T-helper 17 cell (primary cell): Measurements from ENCODE around the gene STAB2. TPM values are rescaled to one million over a fixed set of nuclear protein-coding genes. Genes with fewer than 3 reads are reported as not detected.

ENCODE experiments used
- ATAC-seq: fragments of 150-1000 bp; cut with Tn5 transposase; 2 replicates; pipeline ENCODE4 v1.10.0; 2021; ENCODE audit warnings: mild to moderate bottlenecking, moderate library complexity
- DNase-seq, 3 donors: peaks; one replicate each; pipeline versions ENCODE4 v3.0.0 to v3.0.0-alpha.2; 2020 to 2021
- H3K9me3 ChIP-seq: one replicate; pipeline ENCODE4 v1.7.0; 2013; ENCODE audit warnings: low read length, mild to moderate bottlenecking; ENCODE audit not compliant: control insufficient read depth, poor library complexity, severe bottlenecking
- H3K27ac Mint-ChIP-seq: one replicate; pipeline ENCODE4 v1.8.0; 2022; ENCODE audit warnings: mild to moderate bottlenecking, moderate library complexity, mixed read lengths
- H3K27me3 Mint-ChIP-seq: one replicate; pipeline ENCODE4 v1.8.0; 2022; ENCODE audit warnings: mixed read lengths
- H3K36me3 Mint-ChIP-seq: one replicate; pipeline ENCODE4 v1.8.0; 2022; ENCODE audit warnings: low read depth, mixed read lengths
- H3K4me1 Mint-ChIP-seq: one replicate; pipeline ENCODE4 v1.8.0; 2022; ENCODE audit warnings: mild to moderate bottlenecking, mixed read lengths
- H3K4me3 Mint-ChIP-seq: one replicate; pipeline ENCODE4 v1.8.0; 2022; ENCODE audit warnings: mild to moderate bottlenecking, moderate library complexity, mixed read lengths
- total RNA-seq, 4 donors: library from RNA in 2 of 4; stranded (reverse) in 2 of 4; gene quantifications; one replicate each; pipeline ENCODE4 v1.2.3 and lab custom pipeline; 2022 to 2026

The STAB2 gene
- total RNA-seq, 2 donors from 2014 or later = not detected

DNA sequence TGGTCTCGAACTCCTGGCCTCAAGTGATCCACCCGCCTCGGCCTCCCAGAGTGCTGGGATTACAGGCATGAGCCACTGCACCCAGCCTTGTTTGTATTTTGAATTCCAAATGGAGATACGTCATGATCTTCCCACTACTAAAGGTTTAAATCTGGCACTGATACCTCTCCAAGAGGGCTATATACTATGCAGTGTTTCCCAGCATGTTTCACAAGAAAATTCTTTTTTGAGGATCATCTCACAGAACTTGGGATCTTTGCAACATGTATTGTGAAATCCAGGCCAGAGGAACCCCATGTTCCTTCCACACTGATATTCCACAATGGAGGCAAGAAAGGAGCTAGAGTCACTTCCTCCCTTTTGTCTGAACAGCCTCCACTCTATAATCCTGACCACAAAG lies 141.2 kb downstream of the STAB2 start:
- Mint-ChIP-seq H3K36me3 (no peaks in the 10 kb centered on the region), H3K27ac (no peak overlapping the region), H3K27me3 (no peaks in the 10 kb centered on the region), H3K4me1 (no peaks in the 10 kb centered on the region), H3K4me3 (no peak overlapping the region)
- ATAC-seq (no peak), DNase-seq (no peak)
- H3K9me3 ChIP-seq = no peaks in the 10 kb centered on the region

DNA sequence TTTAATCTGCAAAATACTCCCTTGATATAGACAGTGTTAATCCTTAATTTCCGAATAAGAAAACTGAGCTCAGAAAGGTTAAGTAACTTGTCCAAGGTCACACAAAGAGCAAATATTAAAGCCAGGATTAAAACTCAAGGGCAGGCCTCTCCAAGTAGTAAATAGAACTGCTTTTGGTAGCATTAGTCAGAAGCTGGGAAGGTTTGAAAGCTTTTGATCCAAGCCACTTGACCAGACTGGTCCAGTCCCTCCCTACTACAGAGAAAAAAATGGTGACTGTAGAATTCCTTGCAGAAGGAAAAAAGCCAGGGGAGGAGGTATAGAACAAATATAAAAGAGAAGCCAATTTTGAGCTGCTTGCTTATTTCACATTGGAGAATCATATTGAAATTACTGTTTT lies 142.4 kb downstream of the STAB2 start:
- DNase-seq = no peak
- no peak overlapping the region for H3K27ac Mint-ChIP-seq
- H3K36me3 Mint-ChIP-seq = no peaks in the 10 kb centered on the region
- H3K4me1 Mint-ChIP-seq = no peaks in the 10 kb centered on the region
- ATAC-seq = no peak
- H3K27me3 Mint-ChIP-seq = no peaks in the 10 kb centered on the region
- H3K4me3 Mint-ChIP-seq = no peak overlapping the region
- H3K9me3 ChIP-seq = no peaks in the 10 kb centered on the region

DNA sequence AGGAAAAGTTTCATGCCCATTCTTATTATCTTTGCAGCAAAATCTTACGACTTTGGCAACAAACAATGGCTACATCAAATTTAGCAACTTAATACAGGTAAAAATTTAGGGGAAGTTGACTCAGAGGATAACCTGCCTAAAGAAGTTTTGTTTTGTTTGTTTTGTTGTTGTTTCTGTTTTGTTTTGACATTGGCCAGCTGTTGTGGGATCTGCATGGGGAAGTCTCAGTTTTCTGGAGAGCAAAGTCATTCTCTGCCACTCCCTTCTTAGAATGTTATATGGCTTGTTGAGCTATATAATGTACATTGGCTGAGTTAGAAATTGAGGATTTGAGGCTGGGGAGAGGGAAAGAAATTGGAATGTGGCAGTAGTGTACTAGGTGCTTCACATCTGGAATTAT lies 144.5 kb downstream of the STAB2 start:
- H3K4me1 Mint-ChIP-seq = no peaks in the 10 kb centered on the region
- DNase-seq (no peak), ATAC-seq (no peak)
- no peak overlapping the region for H3K4me3 Mint-ChIP-seq
- H3K36me3 Mint-ChIP-seq = no peaks in the 10 kb centered on the region
- no peaks in the 10 kb centered on the region for H3K9me3 ChIP-seq
- no peaks in the 10 kb centered on the region for H3K27me3 Mint-ChIP-seq
- H3K27ac Mint-ChIP-seq = no peak overlapping the region

DNA sequence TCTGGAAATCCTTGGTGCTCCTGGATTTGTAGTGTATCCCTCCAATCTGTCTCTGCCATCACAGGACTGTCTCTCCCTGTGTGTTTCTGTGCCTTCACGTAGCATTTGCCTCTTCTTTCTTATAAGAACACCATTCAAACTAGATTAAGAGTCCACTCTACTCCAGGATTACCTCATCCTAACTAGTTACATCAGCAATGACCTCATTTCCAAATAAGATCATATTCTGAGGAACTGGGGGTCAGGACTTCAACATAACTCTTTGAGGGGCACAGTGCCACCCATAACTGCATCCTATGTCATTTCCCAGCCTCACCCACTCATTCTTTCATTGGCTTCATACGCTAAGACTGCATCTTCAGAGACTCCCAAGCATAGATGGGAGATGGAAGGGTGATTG lies 147.8 kb downstream of the STAB2 start:
- no peaks in the 10 kb centered on the region for H3K36me3 Mint-ChIP-seq
- peaks cover 5% of the 10 kb centered on the region for H3K27me3 Mint-ChIP-seq
- ATAC-seq = no peak
- no peak overlapping the region for H3K27ac Mint-ChIP-seq
- H3K4me3 Mint-ChIP-seq = no peak overlapping the region
- no peaks in the 10 kb centered on the region for H3K9me3 ChIP-seq
- no peaks in the 10 kb centered on the region for H3K4me1 Mint-ChIP-seq
- DNase-seq = no peak

DNA sequence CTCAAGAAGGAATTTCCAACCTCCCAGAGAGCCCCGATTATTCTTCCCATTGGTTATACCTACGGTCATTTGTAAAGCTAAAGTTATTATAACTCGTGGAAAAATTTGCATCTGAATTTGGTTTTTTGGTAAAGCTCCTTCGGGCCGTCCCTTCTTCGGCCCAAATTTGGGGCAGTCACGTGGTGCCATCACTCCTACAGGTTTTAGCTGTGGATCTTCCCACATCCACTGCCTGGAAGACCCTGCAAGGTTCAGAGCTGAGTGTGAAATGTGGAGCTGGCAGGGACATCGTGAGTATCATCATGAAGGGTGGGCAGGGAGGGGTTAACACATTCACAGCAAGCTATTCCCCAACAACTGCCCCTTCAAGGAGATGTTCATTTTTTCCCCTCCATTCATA lies 148.2 kb downstream of the STAB2 start:
- Mint-ChIP-seq H3K4me1 (no peaks in the 10 kb centered on the region), H3K27me3 (peaks cover 5% of the 10 kb centered on the region), H3K27ac (no peak overlapping the region), H3K4me3 (no peak overlapping the region), H3K36me3 (no peaks in the 10 kb centered on the region)
- DNase-seq (no peak), ATAC-seq (no peak)
- H3K9me3 ChIP-seq = no peaks in the 10 kb centered on the region

DNA sequence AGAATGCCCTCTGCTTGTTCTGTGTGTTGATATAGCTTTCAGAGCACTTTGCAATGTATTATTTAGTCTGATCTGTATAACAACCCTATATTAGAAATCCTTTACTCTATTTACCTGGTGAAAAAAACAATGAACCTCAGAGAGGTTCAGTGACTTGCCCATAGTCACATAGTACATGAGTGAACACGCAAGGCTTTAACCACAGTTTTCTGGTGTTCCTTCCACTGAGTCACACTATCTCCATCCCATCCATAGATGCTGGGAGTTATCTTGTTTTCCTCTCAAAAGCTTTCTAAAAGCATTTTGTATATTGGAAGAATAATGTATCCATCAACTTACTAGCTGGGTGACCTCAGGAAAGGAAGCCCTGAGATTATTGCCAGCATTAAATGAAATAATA lies 149.5 kb downstream of the STAB2 start:
- Mint-ChIP-seq H3K4me3 (no peak overlapping the region), H3K4me1 (no peaks in the 10 kb centered on the region), H3K36me3 (no peaks in the 10 kb centered on the region), H3K27ac (no peak overlapping the region), H3K27me3 (peaks cover 16% of the 10 kb centered on the region)
- DNase-seq (no peak), ATAC-seq (no peak)
- no peaks in the 10 kb centered on the region for H3K9me3 ChIP-seq

DNA sequence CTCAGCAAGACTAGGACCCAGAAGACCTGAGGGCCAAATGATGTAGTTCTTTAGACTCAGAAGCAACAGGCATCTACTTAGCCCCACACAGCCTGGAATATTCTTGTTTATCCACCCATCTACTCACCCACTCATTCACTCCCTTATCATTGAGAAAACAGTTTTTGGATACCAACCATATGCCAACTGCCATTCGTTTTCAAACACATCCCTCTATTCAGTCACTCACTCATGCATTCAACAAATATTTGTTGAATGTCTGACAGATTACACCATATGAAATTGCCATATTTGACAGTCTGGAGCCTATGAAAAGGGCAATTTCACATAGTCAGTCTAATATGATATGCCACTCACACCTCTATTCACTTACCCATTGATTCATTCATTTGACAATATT lies 150.8 kb downstream of the STAB2 start:
- Mint-ChIP-seq H3K4me3 (no peak overlapping the region), H3K27ac (no peak overlapping the region), H3K4me1 (no peaks in the 10 kb centered on the region), H3K27me3 (peaks cover 28% of the 10 kb centered on the region), H3K36me3 (peaks cover 3% of the 10 kb centered on the region)
- DNase-seq (no peak), ATAC-seq (no peak)
- H3K9me3 ChIP-seq = no peaks in the 10 kb centered on the region

DNA sequence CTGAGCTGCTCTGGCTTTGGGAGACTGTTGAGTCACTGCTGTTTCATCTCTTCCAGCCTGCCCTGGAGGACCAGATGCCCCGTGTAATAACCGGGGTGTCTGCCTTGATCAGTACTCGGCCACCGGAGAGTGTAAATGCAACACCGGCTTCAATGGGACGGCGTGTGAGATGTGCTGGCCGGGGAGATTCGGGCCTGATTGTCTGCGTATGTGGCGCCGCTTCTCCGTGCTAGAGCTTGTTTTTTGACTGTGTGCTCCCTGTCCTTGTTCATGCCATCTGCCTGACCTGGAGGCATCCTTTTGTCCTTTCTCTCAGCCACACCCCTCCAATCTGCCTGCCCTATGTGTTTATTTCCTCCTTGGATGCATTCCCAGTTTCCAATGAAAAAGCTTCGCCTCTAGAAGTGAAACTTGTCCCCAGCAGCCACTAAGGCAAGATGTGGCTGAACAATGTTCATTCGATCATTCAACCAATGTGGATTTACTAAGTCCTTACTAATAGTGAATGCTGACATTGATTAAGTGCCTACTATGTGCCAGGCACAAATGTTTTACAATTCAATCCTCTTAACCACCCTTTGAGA lies 155.4 kb downstream of the STAB2 start:
- Mint-ChIP-seq H3K36me3 (peaks cover 7% of the 10 kb centered on the region), H3K27ac (no peak overlapping the region), H3K4me1 (no peaks in the 10 kb centered on the region), H3K4me3 (no peak overlapping the region), H3K27me3 (peaks cover 28% of the 10 kb centered on the region)
- DNase-seq (no peak), ATAC-seq (no peak)
- H3K9me3 ChIP-seq = no peaks in the 10 kb centered on the region

DNA sequence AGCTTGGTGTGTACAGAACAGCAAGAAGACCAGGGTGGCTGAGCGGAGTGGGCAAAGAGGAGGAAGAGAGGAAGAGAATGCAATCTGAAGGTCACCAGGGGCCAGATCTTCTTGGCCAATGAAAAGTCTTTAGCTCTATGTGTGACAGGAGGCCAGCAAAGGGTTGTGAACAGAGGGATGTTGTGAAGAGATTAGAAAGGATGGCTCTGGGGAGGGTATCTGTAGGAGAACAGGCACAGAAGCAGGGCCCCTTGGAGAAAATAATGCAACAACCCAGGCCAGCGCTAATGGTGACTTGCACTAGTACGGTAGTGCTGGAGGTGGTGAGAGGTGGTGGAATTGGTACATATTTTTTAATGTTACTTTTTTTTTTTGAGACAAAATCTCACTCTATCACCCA lies 156.7 kb downstream of the STAB2 start:
- no peak overlapping the region for H3K4me3 Mint-ChIP-seq
- no peak overlapping the region for H3K27ac Mint-ChIP-seq
- H3K27me3 Mint-ChIP-seq = peaks cover 32% of the 10 kb centered on the region
- no peaks in the 10 kb centered on the region for H3K9me3 ChIP-seq
- H3K4me1 Mint-ChIP-seq = no peaks in the 10 kb centered on the region
- ATAC-seq (no peak), DNase-seq (no peak)
- peaks cover 7% of the 10 kb centered on the region for H3K36me3 Mint-ChIP-seq

DNA sequence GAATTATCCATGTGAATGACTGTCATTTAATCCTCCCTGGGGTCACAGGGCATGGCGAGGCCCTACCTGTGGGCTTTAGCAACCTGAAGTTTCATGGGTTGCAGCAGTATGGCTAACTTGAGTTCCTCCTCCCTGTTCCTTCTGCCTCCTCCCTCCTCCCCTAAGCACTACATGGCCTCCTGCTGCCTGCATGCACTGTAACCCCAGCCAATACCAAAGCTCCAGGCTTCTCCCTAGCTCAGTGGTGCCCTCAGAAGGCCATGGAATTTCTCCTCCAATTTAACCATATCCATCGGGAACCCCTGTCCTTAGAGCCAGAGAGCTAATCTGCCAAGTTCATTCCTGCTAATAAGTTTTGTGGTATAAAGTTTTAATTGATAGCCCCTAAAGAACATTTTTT lies 158.9 kb downstream of the STAB2 start:
- no peaks in the 10 kb centered on the region for H3K4me1 Mint-ChIP-seq
- H3K9me3 ChIP-seq = no peaks in the 10 kb centered on the region
- no peak for ATAC-seq
- H3K36me3 Mint-ChIP-seq = peaks cover 7% of the 10 kb centered on the region
- peaks cover 30% of the 10 kb centered on the region for H3K27me3 Mint-ChIP-seq
- no peak overlapping the region for H3K27ac Mint-ChIP-seq
- H3K4me3 Mint-ChIP-seq = no peak overlapping the region
- DNase-seq = no peak

DNA sequence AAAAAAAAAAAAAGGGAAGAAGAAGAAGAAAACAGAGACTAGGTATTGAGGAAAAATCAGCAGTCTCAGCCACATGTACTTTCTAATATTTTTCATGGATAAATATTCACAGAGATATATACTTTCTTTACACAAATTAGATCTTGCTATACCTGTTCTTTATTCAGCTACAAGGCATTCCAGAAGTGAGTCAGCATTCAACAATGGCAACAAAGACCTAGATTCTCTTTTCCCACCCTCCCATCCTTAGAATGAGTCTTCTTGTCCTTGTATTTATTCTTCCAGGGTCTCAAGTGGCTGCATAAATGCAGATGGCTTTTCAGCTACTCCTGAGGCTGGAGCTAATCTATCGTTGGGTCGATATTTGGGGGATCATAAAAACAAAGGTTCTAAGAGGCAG lies 160.9 kb downstream of the STAB2 start:
- ATAC-seq (no peak), DNase-seq (no peak)
- H3K36me3 Mint-ChIP-seq = peaks cover 3% of the 10 kb centered on the region
- no peaks in the 10 kb centered on the region for H3K4me1 Mint-ChIP-seq
- peaks cover 13% of the 10 kb centered on the region for H3K27me3 Mint-ChIP-seq
- H3K27ac Mint-ChIP-seq = no peak overlapping the region
- H3K4me3 Mint-ChIP-seq = no peak overlapping the region
- H3K9me3 ChIP-seq = no peaks in the 10 kb centered on the region

DNA sequence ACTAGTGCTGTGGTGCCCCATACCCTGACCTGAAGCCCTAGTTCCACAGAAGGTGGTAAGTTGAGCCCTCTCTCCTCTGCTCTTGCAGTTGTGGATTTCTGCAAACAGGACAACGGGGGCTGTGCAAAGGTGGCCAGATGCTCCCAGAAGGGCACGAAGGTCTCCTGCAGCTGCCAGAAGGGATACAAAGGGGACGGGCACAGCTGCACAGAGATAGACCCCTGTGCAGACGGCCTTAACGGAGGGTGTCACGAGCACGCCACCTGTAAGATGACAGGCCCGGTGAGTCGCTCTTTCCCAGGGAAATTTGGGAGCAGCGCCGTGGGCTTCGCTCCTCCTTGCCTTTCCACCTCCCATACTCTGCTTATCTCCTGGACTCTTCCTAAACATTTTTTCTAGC lies 161.8 kb downstream of the STAB2 start:
- no peaks in the 10 kb centered on the region for H3K4me1 Mint-ChIP-seq
- H3K36me3 Mint-ChIP-seq = no peaks in the 10 kb centered on the region
- ATAC-seq = no peak
- no peak for DNase-seq
- no peak overlapping the region for H3K27ac Mint-ChIP-seq
- no peaks in the 10 kb centered on the region for H3K9me3 ChIP-seq
- H3K27me3 Mint-ChIP-seq = peaks cover 18% of the 10 kb centered on the region
- H3K4me3 Mint-ChIP-seq = no peak overlapping the region

DNA sequence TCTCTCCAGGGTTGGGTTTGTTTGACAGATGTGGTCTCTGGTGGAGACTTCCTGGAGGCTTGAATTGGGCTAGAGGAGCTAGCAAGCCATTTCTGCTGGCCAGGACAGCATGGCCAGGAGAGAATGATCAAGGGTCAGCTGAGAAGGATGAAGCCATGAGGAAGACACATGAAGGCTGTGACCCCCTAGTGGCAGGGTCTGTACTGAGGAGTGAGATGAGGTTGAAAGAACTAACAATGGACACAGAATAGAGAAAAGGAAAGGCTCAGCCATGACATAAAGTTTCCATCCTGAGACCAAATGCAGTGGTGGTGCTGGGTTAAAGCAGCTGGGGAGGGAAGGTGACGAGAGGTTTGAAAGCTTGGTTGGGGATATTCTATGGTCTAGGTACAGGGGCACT lies 164.1 kb downstream of the STAB2 start:
- no peak overlapping the region for H3K4me3 Mint-ChIP-seq
- no peaks in the 10 kb centered on the region for H3K4me1 Mint-ChIP-seq
- no peak overlapping the region for H3K27ac Mint-ChIP-seq
- no peak for DNase-seq
- no peak for ATAC-seq
- peaks cover 2% of the 10 kb centered on the region for H3K36me3 Mint-ChIP-seq
- H3K27me3 Mint-ChIP-seq = peaks cover 18% of the 10 kb centered on the region
- no peaks in the 10 kb centered on the region for H3K9me3 ChIP-seq

DNA sequence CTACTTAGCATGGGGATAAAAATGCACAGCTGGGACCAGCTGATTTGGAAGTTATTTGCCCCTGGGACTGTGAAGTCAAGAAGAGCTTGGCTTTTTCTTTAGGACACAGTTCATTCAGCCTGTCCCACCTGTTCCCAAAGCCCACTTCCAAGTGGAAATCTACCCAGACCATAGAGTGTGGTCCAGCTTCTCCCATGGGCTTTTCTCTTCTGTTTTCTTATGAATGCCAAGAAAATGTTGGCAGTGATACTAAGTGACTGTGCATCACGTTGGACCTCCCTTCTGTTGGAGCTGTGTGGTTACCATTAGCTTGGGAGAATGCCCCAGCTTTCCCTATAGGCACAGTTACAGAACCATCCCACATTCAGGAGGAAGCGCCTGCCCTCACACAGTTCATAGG lies 164.5 kb downstream of the STAB2 start:
- ATAC-seq (no peak), DNase-seq (no peak)
- peaks cover 18% of the 10 kb centered on the region for H3K27me3 Mint-ChIP-seq
- H3K9me3 ChIP-seq = no peaks in the 10 kb centered on the region
- H3K36me3 Mint-ChIP-seq = peaks cover 2% of the 10 kb centered on the region
- H3K4me1 Mint-ChIP-seq = no peaks in the 10 kb centered on the region
- no peak overlapping the region for H3K27ac Mint-ChIP-seq
- no peak overlapping the region for H3K4me3 Mint-ChIP-seq
